BLaER1 (cell line): ENCODE data around the gene ARL14EPL.

Source experiments
- H3K27ac ChIP-seq: shearing (Covaris generic); formaldehyde crosslinking; 2 replicates; pipeline ENCODE4 v1.8.1; 2022
- H3K27me3 ChIP-seq: shearing (Covaris generic); formaldehyde crosslinking; 2 replicates; pipeline ENCODE4 v1.8.1; 2022
- H3K36me3 ChIP-seq: shearing (Covaris generic); formaldehyde crosslinking; 2 replicates; pipeline ENCODE4 v1.8.1; 2022
- H3K4me1 ChIP-seq: shearing (Covaris generic); formaldehyde crosslinking; 2 replicates; pipeline ENCODE4 v1.8.1; 2022
- H3K4me2 ChIP-seq: shearing (Covaris generic); formaldehyde crosslinking; 2 replicates; pipeline ENCODE4 v1.8.1; 2022
- H3K4me3 ChIP-seq: shearing (Covaris generic); formaldehyde crosslinking; 2 replicates; pipeline ENCODE4 v1.8.1; 2022
- H3K9ac ChIP-seq: shearing (Covaris generic); formaldehyde crosslinking; 2 replicates; pipeline ENCODE4 v1.8.1; 2022
- H3K9me3 ChIP-seq: shearing (Covaris generic); formaldehyde crosslinking; 2 replicates; pipeline ENCODE4 v1.8.1; 2022
- H4K20me1 ChIP-seq: shearing (Covaris generic); formaldehyde crosslinking; 2 replicates; pipeline ENCODE4 v1.8.1; 2022
- Cebpa-rat ChIP-seq: shearing (Covaris generic); IDR thresholded peaks from 2 replicates; pipeline ENCODE4 v1.8.1; 2022

Gene ARL14EPL

GRCh38 chr5:116032094-116032517 lies at the start of gene ARL14EPL:
TSS of gene ARL14EPL (plus strand) at chr5:116032472. CDS start at chr5:116051466, 18,994 bp downstream.
- Histone ChIP-seq H3K4me3 (no peak within 1 kb of the TSS), H3K9ac (no peak within 1 kb of the TSS)

DNA sequence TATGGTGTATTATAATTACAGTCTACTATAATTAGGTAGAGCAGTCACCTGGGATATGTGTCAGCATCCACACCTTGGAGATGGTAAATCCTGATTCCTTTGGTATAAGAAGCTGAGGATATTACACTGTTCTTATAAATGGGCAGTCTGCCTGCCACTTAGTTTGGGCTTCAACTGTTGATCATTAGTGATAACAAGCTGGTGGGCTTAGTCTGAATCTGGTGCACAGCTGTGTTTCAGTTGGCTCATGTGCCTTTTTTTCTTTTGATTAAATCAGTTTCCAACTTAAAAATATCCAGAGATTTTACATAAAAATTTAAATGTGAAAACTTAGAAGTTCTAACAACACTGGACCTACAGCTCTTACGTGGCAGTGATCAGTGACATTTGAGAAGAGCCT lies 48.8 kb upstream of the ARL14EPL start:
- no peak for TF ChIP-seq Cebpa-rat
- no peak overlapping the region for H3K4me2 ChIP-seq

More at GRCh38 chr5:116032094-116032517, at the start of gene ARL14EPL:
- H3K9me3 ChIP-seq = no peaks in the 10 kb centered on the region
- TF ChIP-seq Cebpa-rat = no peak
- H3K27me3 ChIP-seq = no peaks in the 10 kb centered on the region
- H4K20me1 ChIP-seq = no peaks in the 10 kb centered on the region
- H3K4me2 ChIP-seq = no peak within 1 kb of the TSS
- H3K4me1 ChIP-seq = peaks cover 7% of the 10 kb centered on the region
- no peaks in the 10 kb centered on the region for H3K36me3 ChIP-seq
- H3K27ac ChIP-seq = no peak within 1 kb of the TSS

DNA sequence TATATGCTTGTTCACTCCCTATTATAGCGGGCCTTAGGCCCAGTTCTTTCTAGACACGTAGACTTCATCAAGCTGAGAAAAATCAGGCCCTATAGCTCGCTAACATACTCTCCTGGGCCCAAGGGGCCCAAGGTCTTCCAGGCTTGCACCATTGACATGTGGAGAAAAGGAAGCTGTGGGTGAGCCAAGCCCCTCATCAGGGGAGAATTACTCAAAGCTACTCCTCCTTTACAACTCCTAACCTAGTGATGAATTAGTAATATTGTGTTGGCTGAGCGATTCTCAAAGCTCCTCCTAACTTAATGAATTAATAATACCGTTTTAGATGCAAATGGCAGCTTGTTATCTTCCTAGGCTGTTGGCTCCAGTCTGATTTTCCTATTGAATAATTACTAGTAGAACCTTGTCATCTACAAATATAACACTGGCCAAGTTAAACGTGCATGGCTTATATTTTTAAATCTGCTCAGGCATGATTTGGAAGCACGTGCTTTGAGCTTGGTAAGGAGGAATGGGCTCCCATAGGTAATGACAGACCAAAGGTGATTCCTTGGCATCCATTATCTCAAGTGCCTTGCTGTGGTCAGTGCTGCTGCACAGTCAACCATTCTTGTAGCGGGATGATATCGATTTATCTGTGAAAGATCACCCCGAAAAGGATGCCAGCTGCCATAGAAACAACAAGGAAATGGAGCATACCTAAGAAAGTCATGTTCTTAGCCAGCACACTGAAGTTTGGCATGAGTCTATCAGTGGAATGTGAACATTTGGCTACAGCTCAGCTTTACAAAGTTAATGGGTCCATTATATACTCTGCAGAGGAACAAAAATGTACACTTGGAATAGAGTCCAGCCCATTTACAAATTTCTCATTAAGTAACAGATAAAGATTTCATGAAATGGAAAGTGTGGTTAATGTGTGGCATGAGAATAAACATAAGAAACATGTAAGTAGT lies 46.2 kb upstream of the ARL14EPL start:
- no peak overlapping the region for H3K4me2 ChIP-seq
- no peak overlapping the region for H3K4me3 ChIP-seq

More for the DNA sequence above, 48.8 kb upstream of the ARL14EPL start:
- Histone ChIP-seq H4K20me1 (no peaks in the 10 kb centered on the region), H3K27me3 (no peaks in the 10 kb centered on the region), H3K27ac (no peak overlapping the region), H3K9ac (no peak overlapping the region), H3K4me1 (no peaks in the 10 kb centered on the region), H3K4me3 (no peak overlapping the region), H3K36me3 (no peaks in the 10 kb centered on the region), H3K9me3 (no peaks in the 10 kb centered on the region)

GRCh38 chr5:115988002-115988401 lies 44.3 kb upstream of the ARL14EPL start:
- H3K4me3 ChIP-seq = no peak overlapping the region
- no peaks in the 10 kb centered on the region for H4K20me1 ChIP-seq
- H3K4me1 ChIP-seq = no peaks in the 10 kb centered on the region
- H3K36me3 ChIP-seq = no peaks in the 10 kb centered on the region
- H3K4me2 ChIP-seq = no peak overlapping the region
- no peaks in the 10 kb centered on the region for H3K27me3 ChIP-seq
- no peak for TF ChIP-seq Cebpa-rat
- H3K9ac ChIP-seq = no peak overlapping the region
- H3K27ac ChIP-seq = no peak overlapping the region
- H3K9me3 ChIP-seq = no peaks in the 10 kb centered on the region

More for the DNA sequence above, 46.2 kb upstream of the ARL14EPL start:
- H3K27ac ChIP-seq = no peak overlapping the region
- H3K9ac ChIP-seq = no peak overlapping the region
- no peaks in the 10 kb centered on the region for H3K9me3 ChIP-seq
- H3K27me3 ChIP-seq = no peaks in the 10 kb centered on the region
- no peaks in the 10 kb centered on the region for H4K20me1 ChIP-seq
- H3K4me1 ChIP-seq = no peaks in the 10 kb centered on the region
- no peaks in the 10 kb centered on the region for H3K36me3 ChIP-seq
- no peak for TF ChIP-seq Cebpa-rat

DNA sequence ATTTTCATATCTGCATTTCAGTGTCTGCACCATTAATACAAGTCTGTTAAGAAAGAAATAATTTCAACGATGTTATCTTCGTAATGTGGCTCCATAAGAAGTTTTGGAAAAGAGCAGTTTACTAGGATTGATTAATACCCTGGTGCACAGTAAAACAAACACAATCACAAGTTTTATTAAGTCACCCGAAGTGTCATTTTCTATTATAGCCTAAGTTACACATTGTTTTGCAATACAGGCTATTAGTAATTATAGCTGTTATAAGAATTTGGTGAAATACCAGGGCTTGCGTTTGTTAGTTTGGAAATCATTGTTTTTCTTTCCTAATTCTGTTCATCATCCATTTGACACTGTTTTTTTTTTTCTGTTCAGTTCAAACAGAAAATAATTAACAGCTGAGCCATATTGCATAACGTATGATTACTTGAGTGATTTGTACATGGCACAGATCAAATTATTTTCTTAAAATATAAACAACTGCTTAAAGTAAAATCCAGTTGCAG lies 39.4 kb upstream of the ARL14EPL start:
- Histone ChIP-seq H3K36me3 (no peaks in the 10 kb centered on the region), H3K27ac (no peak overlapping the region), H3K9me3 (no peaks in the 10 kb centered on the region), H3K9ac (no peak overlapping the region), H4K20me1 (no peaks in the 10 kb centered on the region), H3K27me3 (no peaks in the 10 kb centered on the region), H3K4me2 (no peak overlapping the region), H3K4me1 (no peaks in the 10 kb centered on the region), H3K4me3 (no peak overlapping the region)
- no peak for TF ChIP-seq Cebpa-rat

- no peaks in the 10 kb centered on the region for H3K27me3 ChIP-seq
- no peaks in the 10 kb centered on the region for H3K9me3 ChIP-seq
- H3K9ac ChIP-seq = no peak overlapping the region
- no peak overlapping the region for H3K4me3 ChIP-seq
- TF ChIP-seq Cebpa-rat = no peak
- no peaks in the 10 kb centered on the region for H4K20me1 ChIP-seq
- no peak overlapping the region for H3K27ac ChIP-seq
- no peak overlapping the region for H3K4me2 ChIP-seq
- H3K36me3 ChIP-seq = no peaks in the 10 kb centered on the region
- no peaks in the 10 kb centered on the region for H3K4me1 ChIP-seq
Measured at GRCh38 chr5:115995351-115995750, 36.9 kb upstream of the ARL14EPL start.

GRCh38 chr5:116002116-116002906 lies 30.0 kb upstream of the ARL14EPL start:
- Histone ChIP-seq H3K4me2 (no peak overlapping the region), H3K4me1 (no peaks in the 10 kb centered on the region), H3K27me3 (no peaks in the 10 kb centered on the region), H3K36me3 (no peaks in the 10 kb centered on the region), H4K20me1 (no peaks in the 10 kb centered on the region), H3K4me3 (no peak overlapping the region), H3K9ac (no peak overlapping the region), H3K9me3 (no peaks in the 10 kb centered on the region), H3K27ac (no peak overlapping the region)
- TF ChIP-seq Cebpa-rat = no peak

DNA sequence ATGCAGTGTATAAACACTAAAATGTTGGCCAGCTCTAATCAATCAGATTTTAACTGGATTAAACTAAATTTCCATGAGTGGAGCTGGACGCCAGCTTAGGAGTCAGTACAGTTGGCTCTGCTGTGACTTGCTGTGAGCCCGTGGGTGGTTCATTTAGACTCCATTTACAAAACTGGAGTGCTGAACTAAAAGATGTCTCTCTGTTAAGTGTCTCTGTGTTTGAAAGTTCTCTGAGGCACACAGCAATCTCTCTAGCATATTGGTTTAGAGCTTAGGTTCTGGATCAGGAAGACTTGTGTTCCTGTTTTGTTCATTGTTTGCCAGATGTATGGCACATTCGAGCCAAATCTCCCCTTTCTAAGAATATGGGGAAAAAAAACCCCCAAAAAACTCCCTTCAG lies 28.0 kb upstream of the ARL14EPL start:
- TF ChIP-seq Cebpa-rat = no peak
- no peak overlapping the region for H3K4me2 ChIP-seq
- no peaks in the 10 kb centered on the region for H3K27me3 ChIP-seq
- H3K9ac ChIP-seq = no peak overlapping the region
- no peaks in the 10 kb centered on the region for H3K4me1 ChIP-seq
- no peaks in the 10 kb centered on the region for H3K36me3 ChIP-seq
- no peak overlapping the region for H3K27ac ChIP-seq
- no peaks in the 10 kb centered on the region for H4K20me1 ChIP-seq
- H3K9me3 ChIP-seq = no peaks in the 10 kb centered on the region
- H3K4me3 ChIP-seq = no peak overlapping the region

- no peaks in the 10 kb centered on the region for H3K4me1 ChIP-seq
- H3K27me3 ChIP-seq = no peaks in the 10 kb centered on the region
- no peaks in the 10 kb centered on the region for H4K20me1 ChIP-seq
- H3K4me3 ChIP-seq = no peak overlapping the region
- no peak overlapping the region for H3K9ac ChIP-seq
- no peak for TF ChIP-seq Cebpa-rat
- no peak overlapping the region for H3K4me2 ChIP-seq
- no peaks in the 10 kb centered on the region for H3K9me3 ChIP-seq
- H3K36me3 ChIP-seq = no peaks in the 10 kb centered on the region
- no peak overlapping the region for H3K27ac ChIP-seq
Measured at GRCh38 chr5:116009806-116010205, 22.5 kb upstream of the ARL14EPL start.

GRCh38 chr5:116011046-116011445 lies 21.2 kb upstream of the ARL14EPL start:
- Histone ChIP-seq H3K9ac (no peak overlapping the region), H3K4me1 (no peaks in the 10 kb centered on the region), H3K27ac (no peak overlapping the region), H3K27me3 (no peaks in the 10 kb centered on the region), H3K36me3 (no peaks in the 10 kb centered on the region), H3K4me3 (no peak overlapping the region), H4K20me1 (no peaks in the 10 kb centered on the region), H3K4me2 (no peak overlapping the region), H3K9me3 (no peaks in the 10 kb centered on the region)
- no peak for TF ChIP-seq Cebpa-rat
